ENCODE measurements around the gene WDR47. TPM values are rescaled to one million over a fixed set of nuclear protein-coding genes. Genes with fewer than 3 reads are reported as not detected.

Gene WDR47
- total RNA-seq, 1 donor from 2014 or later: 11.3 TPM

DNA sequence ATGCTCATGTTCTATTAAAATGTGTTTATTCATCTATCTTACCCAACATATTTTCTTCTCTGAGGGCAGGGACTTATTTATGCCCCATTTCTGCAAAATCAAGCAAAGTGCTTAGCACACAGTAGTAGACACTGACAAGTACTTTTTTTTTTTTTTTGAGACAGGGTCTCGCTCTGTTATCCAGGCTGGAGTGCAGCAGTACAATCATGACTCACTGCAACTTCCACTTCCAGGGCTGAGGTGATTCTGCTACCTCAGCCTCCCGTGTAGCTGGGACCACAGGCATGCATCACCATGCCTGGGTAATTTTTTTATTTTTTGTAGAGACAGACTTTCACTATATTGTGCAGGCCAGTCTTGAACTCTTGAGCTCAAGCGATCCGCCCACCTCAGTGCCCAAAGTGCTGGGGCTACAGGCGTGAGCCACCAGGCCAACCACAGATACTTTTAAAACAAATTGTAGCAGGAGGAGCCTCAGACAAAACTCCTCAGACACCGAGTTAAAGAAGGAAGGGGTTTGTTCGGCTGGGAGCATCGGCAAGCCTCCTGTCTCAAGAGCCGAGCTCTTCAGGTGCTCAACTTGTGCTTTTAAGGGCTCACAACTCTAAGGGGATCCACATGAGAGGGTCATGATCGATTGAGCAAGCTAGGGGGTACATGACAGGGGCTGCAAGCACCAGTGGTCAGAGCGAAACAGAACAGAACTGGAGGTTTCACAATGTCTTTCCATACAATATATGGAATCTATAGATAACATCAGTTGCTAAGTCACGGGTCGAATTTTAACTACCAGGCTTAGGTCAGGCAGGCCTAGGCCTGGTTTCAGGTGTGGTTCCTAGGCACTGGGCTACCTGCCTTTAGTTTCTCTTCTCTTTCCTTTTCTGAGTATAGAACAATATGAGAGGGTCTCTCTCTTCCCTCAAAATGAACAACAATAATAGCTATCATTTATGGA is 42.9 kb upstream of the WDR47 start:
- Mint-ChIP-seq H3K4me3 (no peak overlapping the region), H3K27ac (no peak overlapping the region), H3K36me3 (peaks cover 1% of the 10 kb centered on the region), H3K4me1 (peaks cover 3% of the 10 kb centered on the region), H3K27me3 (ENCODE audit: low read depth) (no peaks in the 10 kb centered on the region), H3K9me3 (no peaks in the 10 kb centered on the region)
- DNase-seq (ENCODE audit: low spot score in 2 of 2, unreplicated experiment in 2 of 2): no peak
- TF ChIP-seq, protein P1, sequence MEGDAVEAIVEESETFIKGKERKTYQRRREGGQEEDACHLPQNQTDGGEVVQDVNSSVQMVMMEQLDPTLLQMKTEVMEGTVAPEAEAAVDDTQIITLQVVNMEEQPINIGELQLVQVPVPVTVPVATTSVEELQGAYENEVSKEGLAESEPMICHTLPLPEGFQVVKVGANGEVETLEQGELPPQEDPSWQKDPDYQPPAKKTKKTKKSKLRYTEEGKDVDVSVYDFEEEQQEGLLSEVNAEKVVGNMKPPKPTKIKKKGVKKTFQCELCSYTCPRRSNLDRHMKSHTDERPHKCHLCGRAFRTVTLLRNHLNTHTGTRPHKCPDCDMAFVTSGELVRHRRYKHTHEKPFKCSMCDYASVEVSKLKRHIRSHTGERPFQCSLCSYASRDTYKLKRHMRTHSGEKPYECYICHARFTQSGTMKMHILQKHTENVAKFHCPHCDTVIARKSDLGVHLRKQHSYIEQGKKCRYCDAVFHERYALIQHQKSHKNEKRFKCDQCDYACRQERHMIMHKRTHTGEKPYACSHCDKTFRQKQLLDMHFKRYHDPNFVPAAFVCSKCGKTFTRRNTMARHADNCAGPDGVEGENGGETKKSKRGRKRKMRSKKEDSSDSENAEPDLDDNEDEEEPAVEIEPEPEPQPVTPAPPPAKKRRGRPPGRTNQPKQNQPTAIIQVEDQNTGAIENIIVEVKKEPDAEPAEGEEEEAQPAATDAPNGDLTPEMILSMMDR (IDR thresholded peaks at IDR 0.05; ENCODE audit: unreplicated experiment): no peak

DNA sequence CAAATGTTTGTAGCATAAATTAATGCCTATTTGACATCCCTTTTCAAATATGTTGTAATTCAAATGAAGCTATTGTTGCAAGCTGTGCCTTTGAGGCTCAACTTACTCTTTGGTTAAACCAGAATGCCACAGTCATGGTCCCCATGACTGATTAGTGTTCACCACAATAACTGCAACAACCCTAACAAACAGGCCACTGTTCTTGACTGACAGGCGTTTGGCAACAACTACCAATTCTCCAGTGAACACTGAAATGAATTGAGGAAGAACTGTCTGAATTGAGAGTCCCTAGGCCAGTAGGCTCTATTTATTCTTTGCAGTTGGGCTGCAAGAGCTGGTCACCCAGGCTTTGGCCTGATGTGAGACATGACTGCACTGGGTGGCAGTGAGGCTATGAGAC is 42.0 kb upstream of the WDR47 start:
- TF ChIP-seq, protein P1 (IDR thresholded peaks at IDR 0.05; ENCODE audit: unreplicated experiment): no peak
- Mint-ChIP-seq H3K4me1 (peaks cover 3% of the 10 kb centered on the region), H3K4me3 (no peak overlapping the region), H3K36me3 (peaks cover 1% of the 10 kb centered on the region), H3K27me3 (ENCODE audit: low read depth) (no peaks in the 10 kb centered on the region), H3K9me3 (no peaks in the 10 kb centered on the region), H3K27ac (no peak overlapping the region)
- no peak for DNase-seq (ENCODE audit: low spot score in 2 of 2, unreplicated experiment in 2 of 2)

DNA sequence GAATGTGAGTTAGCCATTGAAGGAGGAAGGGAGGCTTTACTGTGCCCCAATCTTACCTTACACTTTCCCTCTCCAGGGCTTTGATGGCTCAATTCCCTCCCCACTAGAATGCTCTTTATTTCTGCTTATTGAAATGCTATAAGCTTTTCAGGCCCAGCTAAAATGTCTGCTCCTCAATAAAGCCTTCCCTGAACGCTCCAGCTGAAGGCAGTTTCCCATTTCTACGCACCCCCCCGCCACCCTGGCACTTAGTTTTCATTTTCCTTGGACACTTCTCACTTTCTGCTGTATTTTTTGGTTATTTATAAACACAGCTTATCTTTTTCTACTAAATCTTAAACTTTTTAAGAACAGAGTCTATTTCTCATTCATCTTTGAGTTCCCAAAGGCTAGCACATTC is 41.6 kb upstream of the WDR47 start:
- no peaks in the 10 kb centered on the region for H3K9me3 Mint-ChIP-seq
- peaks cover 1% of the 10 kb centered on the region for H3K36me3 Mint-ChIP-seq
- DNase-seq (ENCODE audit: low spot score in 2 of 2, unreplicated experiment in 2 of 2): no peak
- no peaks in the 10 kb centered on the region for H3K27me3 Mint-ChIP-seq (ENCODE audit: low read depth)
- TF ChIP-seq, protein P1 (IDR thresholded peaks at IDR 0.05; ENCODE audit: unreplicated experiment): no peak
- H3K4me1 Mint-ChIP-seq: peaks cover 3% of the 10 kb centered on the region
- H3K27ac Mint-ChIP-seq: no peak overlapping the region
- H3K4me3 Mint-ChIP-seq: no peak overlapping the region

DNA sequence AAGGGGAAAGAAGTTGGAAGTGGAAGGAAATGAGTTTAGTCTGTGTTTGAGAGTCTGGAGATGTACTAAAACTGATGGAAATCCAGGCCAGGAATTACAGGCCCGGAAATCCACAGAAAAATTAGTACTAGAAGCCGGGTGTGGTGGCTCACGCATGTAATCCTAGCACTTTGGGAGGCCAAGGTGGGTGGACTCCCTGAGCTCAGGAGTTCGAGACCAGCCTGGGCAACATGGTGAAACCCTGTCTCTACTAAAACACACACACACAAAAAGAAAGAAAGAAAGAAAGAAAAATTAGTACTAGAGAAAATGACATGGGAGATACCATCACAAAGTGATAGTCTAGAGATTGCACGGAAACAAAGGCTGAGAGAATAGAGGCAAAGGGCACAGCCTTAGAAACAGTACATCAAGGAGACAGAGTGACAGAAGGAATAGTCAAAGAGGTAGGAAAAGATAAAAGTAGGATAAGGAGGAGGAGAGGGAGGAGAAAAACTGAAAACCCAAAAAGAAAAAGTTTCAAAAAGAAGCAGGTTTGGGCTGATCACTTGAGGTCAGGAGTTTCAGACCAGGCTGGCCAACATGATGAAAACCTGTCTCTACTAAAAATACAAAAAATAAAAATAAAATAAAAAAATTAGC is 38.7 kb upstream of the WDR47 start:
- H3K36me3 Mint-ChIP-seq: no peaks in the 10 kb centered on the region
- no peaks in the 10 kb centered on the region for H3K9me3 Mint-ChIP-seq
- H3K27me3 Mint-ChIP-seq (ENCODE audit: low read depth): no peaks in the 10 kb centered on the region
- peak overlapping the region; percentile 64 for H3K27ac Mint-ChIP-seq
- DNase-seq (ENCODE audit: low spot score in 2 of 2, unreplicated experiment in 2 of 2): no peak
- TF ChIP-seq, protein P1 (IDR thresholded peaks at IDR 0.05; ENCODE audit: unreplicated experiment): no peak
- peaks cover 10% of the 10 kb centered on the region for H3K4me1 Mint-ChIP-seq
- H3K4me3 Mint-ChIP-seq: no peak overlapping the region

DNA sequence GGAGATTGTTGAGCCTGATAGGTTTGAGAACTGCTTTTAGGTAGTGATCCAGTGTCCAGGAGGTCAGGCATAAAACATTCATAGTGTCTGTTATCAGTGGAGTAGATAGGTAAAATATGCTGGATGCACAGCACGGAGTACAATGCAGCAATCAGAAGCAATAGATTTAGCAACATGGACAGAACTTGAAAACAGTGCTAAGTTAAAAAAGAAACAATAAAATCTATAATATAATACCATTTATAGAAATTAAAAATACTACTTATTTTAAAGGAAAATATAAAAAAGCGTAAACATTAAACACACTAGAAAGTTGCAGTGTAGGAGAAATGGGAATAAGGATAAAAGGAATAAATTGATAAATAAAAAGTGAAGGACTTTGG is 37.3 kb upstream of the WDR47 start:
- no peak overlapping the region for H3K4me3 Mint-ChIP-seq
- no peak overlapping the region for H3K27ac Mint-ChIP-seq
- peaks cover 5% of the 10 kb centered on the region for H3K36me3 Mint-ChIP-seq
- H3K9me3 Mint-ChIP-seq: no peaks in the 10 kb centered on the region
- H3K27me3 Mint-ChIP-seq (ENCODE audit: low read depth): no peaks in the 10 kb centered on the region
- no peak for DNase-seq (ENCODE audit: low spot score in 2 of 2, unreplicated experiment in 2 of 2)
- peaks cover 20% of the 10 kb centered on the region for H3K4me1 Mint-ChIP-seq
- TF ChIP-seq, protein P1 (IDR thresholded peaks at IDR 0.05; ENCODE audit: unreplicated experiment): no peak
